Astrocyte of the cerebellum (primary cell): ENCODE results near the gene BRICD5.

Experiments used
- DNase-seq: peaks from one replicate; pipeline ENCODE4 v3.0.0-alpha.2; 2011; ENCODE audit warnings: low read depth
- H3K4me3 ChIP-seq: 2 replicates; pipeline ENCODE4 v1.5.1; 2011; ENCODE audit warnings: mild to moderate bottlenecking, low read depth, low read length, moderate library complexity
- CTCF ChIP-seq: IDR thresholded peaks from 2 replicates; pipeline ENCODE4 v1.5.1; 2012; ENCODE audit warnings: low read length, low read depth, moderate library complexity, mild to moderate bottlenecking; ENCODE audit errors: missing control alignments
- in situ Hi-C: cut with HindIII; loops from 2 replicates; pipeline ENCODE4 v1.10.0; 2017; ENCODE audit warnings: low sequenced_read_pairs

BRICD5 gene

GRCh38 chr16:2190659-2191445 lies 19.8 kb downstream of the BRICD5 start:
- in situ Hi-C loops, result no loop called here
- TF ChIP-seq CTCF, result no peak
- H3K4me3 ChIP-seq, result no peak overlapping the region
- no peak for DNase-seq

GRCh38 chr16:2190002-2190658 lies 20.5 kb downstream of the BRICD5 start:
- in situ Hi-C loops, result no loop called here
- no peak for TF ChIP-seq CTCF
- H3K4me3 ChIP-seq, result no peak overlapping the region
- DNase-seq, result no peak

- no peak for TF ChIP-seq CTCF
- H3K4me3 ChIP-seq, result no peak overlapping the region
- DNase-seq, result no peak
- in situ Hi-C loops, result no loop called here
Measured at GRCh38 chr16:2189252-2189893, 21.3 kb downstream of the BRICD5 start.

GRCh38 chr16:2188395-2188794 lies 22.3 kb downstream of the BRICD5 start:
- TF ChIP-seq CTCF, result no peak
- in situ Hi-C loops, result no loop called here

GRCh38 chr16:2187212-2187611 lies 23.5 kb downstream of the BRICD5 start:
- in situ Hi-C loops, result no loop called here
- TF ChIP-seq CTCF, result no peak
- no peak for DNase-seq
- no peak overlapping the region for H3K4me3 ChIP-seq

More at GRCh38 chr16:2188395-2188794, 22.3 kb downstream of the BRICD5 start:
- no peak for DNase-seq
- no peak overlapping the region for H3K4me3 ChIP-seq

GRCh38 chr16:2186505-2186904 lies 24.2 kb downstream of the BRICD5 start:
- DNase-seq, result no peak
- TF ChIP-seq CTCF, result no peak
- in situ Hi-C loops, result no loop called here
- no peak overlapping the region for H3K4me3 ChIP-seq
